GM18508 (cell line): Measurements from ENCODE around the gene PPP6R2.
"Not testable (repeated sequence)": the region's sequence is repeated elsewhere in the genome, so short reads cannot be mapped to it uniquely, and the experiment has no call there.

ENCODE experiments used
- ATAC-seq: cut with Tn5 transposase; IDR thresholded peaks from one replicate; pipeline ENCODE4 v1.9.1; 2021; ENCODE audit warnings: moderate number of reproducible peaks; ENCODE audit not compliant: insufficient read depth, unreplicated experiment

The PPP6R2 gene

DNA sequence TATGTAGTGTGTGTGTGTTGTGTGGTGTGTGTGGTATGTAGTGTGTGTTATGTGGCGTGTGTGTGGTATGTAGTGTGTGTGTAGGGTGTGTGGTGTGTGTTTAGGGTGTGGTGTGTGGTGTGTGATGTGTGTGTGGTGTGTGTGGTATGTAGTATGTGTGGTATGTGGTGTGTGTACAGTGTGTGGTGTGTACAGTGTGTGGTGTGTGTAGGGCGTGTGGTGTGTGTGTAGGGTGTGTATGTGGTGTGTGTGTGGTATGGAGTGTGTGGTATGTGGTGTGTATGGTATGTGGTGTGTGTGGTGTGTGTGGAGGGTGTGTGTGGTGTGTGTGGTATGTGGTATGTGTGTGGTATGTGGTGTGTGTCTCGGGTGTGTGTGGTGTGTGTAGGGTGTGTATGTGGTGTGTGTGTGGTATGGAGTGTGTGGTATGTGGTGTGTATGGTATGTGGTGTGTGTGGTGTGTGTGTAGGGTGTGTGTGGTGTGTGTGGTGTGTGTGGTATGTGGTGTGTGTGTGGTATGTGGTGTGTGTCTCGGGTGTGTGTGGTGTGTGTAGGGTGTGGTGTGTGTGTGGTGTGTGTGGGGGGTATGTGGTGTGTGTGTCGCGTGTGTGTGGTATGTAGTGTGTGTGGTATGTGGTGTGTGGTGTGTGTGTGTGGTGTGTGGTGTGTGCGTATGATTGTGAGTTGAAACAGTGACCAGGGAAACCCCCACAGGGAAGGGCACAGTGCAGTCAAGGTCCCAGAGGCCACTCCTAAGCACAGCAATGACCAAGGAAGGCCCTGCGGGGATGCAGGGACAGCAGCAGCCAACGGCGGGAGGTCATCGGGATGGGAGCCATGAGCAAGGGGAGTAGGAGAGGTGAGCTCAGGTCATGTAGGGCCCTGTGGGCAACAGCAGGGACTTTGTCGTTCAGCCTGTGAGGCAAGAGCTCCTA, 2.9 kb upstream of the PPP6R2 start:
- no peak for ATAC-seq

- no peak for ATAC-seq
Observed at GRCh38 chr22:50341977-50342650, 1.0 kb upstream of the PPP6R2 start.

GRCh38 chr22:50343541-50343935, 411 bp downstream of the PPP6R2 start:
- ATAC-seq = no peak

DNA sequence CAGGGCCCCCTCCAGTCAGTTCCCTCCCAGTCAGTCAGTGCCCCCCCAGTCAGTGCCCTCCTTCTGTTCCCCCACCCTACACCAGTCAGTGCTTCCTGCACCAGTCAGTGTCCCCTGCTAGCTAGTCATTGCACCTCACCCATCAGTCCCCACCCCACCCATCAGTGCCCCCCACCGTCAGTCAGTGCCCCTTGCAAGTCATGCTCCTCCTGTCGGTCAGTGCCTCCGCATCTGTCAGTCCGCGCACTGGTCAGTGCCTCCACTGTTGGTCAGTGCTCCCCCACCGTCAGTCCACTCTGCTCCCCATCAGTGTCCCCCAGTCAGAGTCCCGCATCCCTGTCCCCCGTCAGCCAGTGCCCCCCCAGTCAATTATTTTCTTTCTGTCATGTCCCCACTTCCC, 3.3 kb downstream of the PPP6R2 start:
- no peak for ATAC-seq

DNA sequence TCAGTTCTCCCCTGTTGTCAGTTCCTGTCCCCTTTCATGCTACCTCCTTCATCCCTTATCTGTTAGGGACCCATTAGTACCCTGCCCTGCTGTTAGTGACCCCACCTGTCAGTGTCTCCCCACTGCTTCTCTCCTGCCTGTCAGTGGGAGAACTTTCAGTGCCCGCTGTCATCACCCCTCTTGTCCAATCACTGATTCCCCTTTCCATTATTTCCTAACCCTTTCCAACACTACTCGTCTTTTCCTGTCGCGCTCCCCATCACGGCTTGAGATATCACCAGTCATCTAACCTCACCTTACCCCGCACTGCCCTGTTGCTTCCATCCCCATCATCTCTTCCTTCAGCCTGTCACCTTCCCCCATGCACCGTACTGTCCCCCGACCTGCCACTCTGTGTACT, 4.0 kb downstream of the PPP6R2 start:
- no peak for ATAC-seq

DNA sequence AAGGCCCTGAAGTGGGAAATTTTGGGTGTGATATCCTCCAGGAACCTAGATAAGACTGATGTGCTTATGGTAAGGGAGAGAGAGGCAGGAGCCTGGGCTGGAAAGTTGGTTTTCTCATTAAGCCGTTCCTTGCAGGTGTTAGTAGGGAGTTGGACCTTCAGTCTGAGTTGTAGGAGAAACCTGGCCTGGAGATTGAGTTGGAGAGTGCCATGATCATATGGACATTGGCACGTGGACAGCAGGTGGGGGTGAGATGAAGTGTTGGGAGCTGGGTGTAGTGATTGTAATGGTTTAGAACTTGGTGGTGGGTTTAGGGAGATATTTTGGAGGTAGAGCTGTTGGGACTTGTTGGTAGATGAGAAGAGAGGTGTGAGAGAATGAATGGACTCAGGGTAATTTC, 4.9 kb downstream of the PPP6R2 start:
- no peak for ATAC-seq

DNA sequence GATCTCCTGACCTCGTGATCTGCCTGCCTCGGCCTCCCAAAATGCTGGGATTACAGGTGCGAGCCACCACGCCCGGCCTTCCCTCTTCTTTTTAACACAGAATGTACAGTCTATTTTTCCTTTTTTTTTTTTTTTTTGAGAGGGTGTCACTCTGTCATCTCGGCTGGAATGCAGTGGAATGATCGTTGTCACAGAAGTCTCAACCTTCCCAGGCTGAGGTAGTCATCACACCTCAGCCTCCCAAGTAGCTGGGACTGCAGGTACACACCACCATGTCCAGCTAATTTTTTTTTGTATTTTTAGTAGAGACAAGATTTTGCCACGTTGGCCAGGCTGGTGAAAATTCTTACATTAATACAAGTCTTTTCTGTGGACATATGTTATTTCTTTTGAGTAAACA, 13.1 kb downstream of the PPP6R2 start:
- ATAC-seq = no peak

GRCh38 chr22:50357222-50357621, 14.1 kb downstream of the PPP6R2 start:
- ATAC-seq = no peak

DNA sequence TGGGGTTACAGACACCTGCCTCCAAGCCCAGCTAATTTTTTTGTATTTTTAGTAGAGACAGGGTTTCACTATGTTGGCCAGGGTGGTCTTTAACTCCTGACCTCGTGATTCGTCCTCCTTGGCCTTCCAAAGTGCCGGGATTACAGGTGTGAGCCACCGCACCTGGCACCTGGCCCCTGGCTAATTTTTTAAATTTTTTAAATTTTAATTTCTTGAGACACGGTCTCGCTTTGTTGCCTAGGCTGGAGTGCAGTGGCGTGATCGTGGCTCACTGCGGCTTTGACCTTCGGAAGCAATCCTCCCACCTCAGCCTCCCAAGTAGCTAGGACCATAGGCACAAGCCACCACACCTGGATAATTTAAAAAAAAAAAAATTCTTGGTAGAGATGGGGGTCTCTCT, 14.6 kb downstream of the PPP6R2 start:
- ATAC-seq = no peak

DNA sequence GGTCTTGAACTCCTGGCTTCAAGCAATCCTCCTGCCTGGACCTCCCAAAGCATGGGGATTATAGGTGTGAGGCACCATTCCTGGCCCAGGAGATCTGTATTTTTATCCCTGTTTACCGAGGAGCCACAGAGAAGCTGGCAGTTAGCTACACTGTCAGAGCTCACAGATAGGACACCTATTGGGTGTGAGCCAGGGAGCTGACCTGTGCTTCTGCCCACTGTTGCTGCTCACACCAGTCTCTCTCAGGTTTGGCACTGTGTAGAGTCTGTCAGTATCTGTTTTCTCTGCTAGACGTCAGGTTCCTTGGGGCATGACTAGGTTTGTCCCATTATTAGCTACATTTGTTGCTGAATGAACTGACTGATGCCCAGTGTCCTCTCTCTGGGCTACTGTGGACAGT, 17.5 kb downstream of the PPP6R2 start:
- ATAC-seq = no peak

- ATAC-seq = no peak
Observed at GRCh38 chr22:50361222-50361621, 18.1 kb downstream of the PPP6R2 start.

- no peak for ATAC-seq
Observed at GRCh38 chr22:50361688-50362087, 18.6 kb downstream of the PPP6R2 start.

DNA sequence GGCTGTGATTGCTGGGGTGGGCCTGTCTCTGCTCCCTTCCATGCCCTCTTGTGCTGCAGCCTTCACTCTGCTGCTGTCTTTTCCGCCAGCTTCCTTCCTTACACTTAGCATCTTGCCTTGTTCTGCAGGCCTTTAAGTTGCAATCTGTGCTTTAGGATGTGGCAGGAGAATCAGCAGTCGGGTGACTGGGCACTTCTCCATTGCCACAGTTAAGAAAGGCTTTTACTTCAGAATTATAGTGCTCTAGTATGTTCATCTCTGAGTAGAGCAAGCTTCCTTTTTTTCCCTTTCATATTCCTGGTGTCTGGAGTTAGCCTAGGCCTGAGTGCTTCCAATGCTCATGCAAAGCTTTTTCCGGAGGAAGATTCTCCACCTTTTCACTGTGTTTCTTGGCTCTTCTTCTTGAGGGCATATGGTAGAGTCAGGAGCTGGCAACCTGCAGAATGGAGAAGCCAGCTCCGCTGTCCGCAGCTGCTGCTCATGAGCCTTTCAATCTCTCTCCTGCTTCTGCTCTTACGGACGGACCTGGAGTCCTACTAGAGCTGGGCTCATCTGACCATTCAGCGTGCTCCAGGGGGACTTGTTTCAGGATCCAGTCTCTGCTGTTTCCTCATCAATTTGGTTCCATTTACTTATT, 20.2 kb downstream of the PPP6R2 start:
- no peak for ATAC-seq

DNA sequence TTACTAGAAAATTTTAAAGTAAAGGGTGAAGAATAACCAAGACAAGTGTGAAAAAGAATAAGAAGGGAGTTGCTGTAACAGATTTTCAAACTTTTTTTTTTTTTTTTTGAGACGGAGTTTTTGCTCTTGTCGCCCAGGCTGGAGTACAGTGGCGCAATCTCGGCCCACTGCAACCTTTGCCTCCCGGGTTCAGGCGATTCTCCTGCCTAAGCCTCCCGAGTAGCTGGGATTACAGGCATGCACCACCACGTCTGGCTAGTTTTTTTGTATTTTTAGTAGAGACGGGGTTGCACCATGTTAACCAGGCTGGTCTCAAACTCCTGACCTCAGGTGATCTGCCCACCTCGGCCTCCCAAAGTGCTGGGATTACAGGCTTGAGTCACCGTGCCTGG, 20.7 kb downstream of the PPP6R2 start:
- ATAC-seq = not testable (repeated sequence)

GRCh38 chr22:50367778-50368500, 24.8 kb downstream of the PPP6R2 start:
- no peak for ATAC-seq

DNA sequence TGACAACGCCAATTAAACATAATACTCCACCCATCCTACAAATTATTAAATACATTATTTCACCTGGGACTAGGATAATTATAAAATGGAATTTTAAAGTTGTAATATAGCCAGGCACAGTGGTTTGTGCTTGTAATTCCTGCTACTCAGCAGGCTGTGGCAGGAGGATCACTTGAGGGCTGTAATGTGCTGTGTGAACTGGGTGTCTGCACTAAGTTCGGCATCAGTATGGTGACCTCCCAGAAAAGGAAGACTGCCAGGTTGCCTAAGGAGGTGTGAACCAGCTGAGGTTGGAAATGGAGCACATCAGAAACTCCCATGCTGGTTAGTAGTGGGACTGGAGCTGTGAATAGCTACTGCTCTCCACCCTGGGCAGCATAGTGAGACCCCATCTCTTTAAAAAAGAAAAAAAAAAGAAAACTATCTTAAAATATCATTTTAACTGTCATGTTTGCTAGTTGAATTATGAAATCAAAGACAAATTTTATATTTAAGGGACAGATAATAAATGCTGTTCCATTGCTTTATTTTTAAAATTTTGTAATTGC, 28.0 kb downstream of the PPP6R2 start:
- no peak for ATAC-seq

DNA sequence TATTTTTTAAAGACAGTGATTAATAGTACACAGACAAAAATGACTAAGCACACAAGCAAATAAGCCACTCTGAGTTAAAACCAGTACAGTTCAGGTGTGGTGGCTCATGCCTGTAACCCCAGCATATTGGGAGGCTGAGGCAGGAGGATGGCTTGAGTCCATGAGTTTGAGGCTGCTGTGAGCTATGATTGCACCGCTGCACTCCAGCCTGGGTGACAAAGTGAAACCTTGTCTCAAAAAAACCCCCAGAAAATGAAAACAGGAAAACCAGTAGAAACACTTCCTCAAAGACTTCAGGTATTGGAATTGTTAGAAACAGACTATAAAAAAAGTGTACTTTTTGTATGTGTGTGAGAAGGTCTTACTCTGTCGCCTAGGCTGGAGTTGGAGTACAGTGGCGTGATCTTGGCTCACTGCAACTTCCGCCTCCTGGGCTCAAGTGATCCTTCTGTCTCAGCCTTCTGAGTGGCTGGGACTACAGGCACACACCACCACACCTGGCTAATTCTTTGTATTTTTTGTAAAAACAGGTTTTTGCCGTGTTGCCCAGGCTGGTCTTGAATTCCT, 33.0 kb downstream of the PPP6R2 start:
- ATAC-seq = no peak

DNA sequence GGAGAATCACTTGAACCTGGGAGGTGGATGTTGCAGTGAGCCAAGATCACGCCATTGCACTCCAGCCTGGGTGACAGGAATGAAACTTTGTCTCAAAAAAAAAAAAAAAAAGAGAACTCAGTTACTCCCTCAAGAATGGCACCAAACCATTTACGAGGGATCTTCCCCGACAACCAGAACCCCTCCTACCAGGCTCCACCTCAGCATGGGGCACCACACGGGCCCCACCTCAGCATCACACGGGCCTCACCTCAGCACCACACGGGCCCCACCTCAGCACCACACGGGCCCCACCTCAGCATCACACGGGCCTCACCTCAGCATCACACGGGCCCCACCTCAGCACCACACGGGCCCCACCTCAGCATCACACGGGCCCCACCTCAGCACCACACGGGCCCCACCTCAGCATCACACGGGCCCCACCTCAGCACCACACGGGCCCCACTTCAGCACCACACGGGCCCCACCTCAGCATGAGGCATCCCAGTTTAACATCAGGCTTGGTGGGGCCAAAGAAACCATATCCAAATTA, 38.0 kb downstream of the PPP6R2 start:
- ATAC-seq = not testable (repeated sequence)

DNA sequence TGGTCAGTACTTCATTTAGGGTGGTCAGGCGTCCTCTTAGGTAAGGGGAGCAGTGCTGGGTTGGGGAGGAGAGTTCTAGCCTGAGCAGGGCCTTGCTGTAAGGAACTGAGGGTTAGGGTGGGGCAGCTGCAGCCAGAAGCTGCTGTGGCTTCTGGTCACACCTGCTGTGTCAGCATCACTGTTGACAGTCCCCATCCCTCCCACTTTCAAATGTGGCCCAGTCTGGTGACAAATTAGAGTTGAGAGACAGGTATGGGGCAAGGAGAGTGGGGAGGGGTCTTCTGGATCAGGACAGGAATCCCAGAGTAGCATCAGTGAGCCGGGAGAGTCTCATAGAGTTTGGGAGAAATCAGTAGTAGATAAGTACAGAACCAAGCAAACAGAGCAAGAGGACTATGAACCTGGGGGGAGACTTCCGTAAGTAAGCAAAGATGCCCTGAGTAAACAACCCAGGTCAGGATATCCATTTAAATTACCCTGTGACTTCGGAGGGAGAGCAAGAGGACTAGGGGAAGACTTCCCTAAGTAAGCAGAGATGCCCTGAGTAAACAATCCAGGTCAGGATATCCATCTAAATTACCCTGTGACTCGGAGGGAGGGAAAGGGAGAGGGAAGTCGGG, 53.7 kb downstream of the PPP6R2 start:
- no peak for ATAC-seq
